Naive thymus-derived CD4-positive, alpha-beta T cell (primary cell): ENCODE measurements around the gene IKZF1. TPM values are rescaled to one million over a fixed set of nuclear protein-coding genes. Genes with fewer than 3 reads are reported as not detected.
A peak's percentile ranks its signal among the peaks of the same experiment; 100 is the strongest.

Experiments used
- ATAC-seq: fragments of 150-1000 bp; cut with Tn5 transposase; 2 replicates; pipeline ENCODE4 v1.10.0; 2021; ENCODE audit warnings: mild to moderate bottlenecking, moderate library complexity
- CTCF ChIA-PET: fragments of 350-600 bp; sonication (Branson Sonifier 250); formaldehyde crosslinking; loops from one replicate; lab custom pipeline; 2021; ENCODE audit warnings: antibody characterized with exemption; lab: Charles Lee
- POLR2A ChIA-PET: fragments of 350-600 bp; sonication (Branson Sonifier 250); formaldehyde crosslinking; loops from one replicate; lab custom pipeline; 2021; ENCODE audit warnings: antibody characterized with exemption, inconsistent platforms; lab: Charles Lee
- DNase-seq, 9 donors: peaks; one replicate each; pipeline versions ENCODE4 v3.0.0 to v3.0.0-alpha.2; 2020 to 2022; ENCODE audit warnings: mixed read lengths in 1 of 9
- H3K27ac ChIP-seq: one replicate; pipeline ENCODE4 v1.7.0; 2013; ENCODE audit warnings: mild to moderate bottlenecking, low read depth, low read length, moderate library complexity
- H3K27me3 ChIP-seq, 2 donors: one replicate each; pipeline ENCODE4 v1.7.0; 2013; ENCODE audit warnings: low read length in 2 of 2, mild to moderate bottlenecking in 2 of 2, moderate library complexity in 2 of 2; ENCODE audit not compliant: control insufficient read depth in 2 of 2, insufficient read depth in 2 of 2
- H3K36me3 ChIP-seq, 3 experiments: 1 replicate in 2 of 3; 2 replicates in 1 of 3; pipeline ENCODE4 v1.7.0; 2013; ENCODE audit warnings: low read length in 3 of 3, mild to moderate bottlenecking in 3 of 3, moderate library complexity in 1 of 3; ENCODE audit not compliant: insufficient read depth in 3 of 3, control insufficient read depth in 2 of 3
- H3K4me1 ChIP-seq, 2 donors: one replicate each; pipeline ENCODE4 v1.7.0; 2013; ENCODE audit warnings: low read length in 2 of 2, mild to moderate bottlenecking in 2 of 2, moderate library complexity in 1 of 2; ENCODE audit not compliant: control insufficient read depth in 2 of 2, insufficient read depth in 2 of 2
- H3K4me3 ChIP-seq: 2 replicates; pipeline ENCODE4 v1.7.0; 2013; ENCODE audit warnings: mild to moderate bottlenecking, low read length
- H3K9me3 ChIP-seq, 3 experiments: 1 replicate in 2 of 3; 2 replicates in 1 of 3; pipeline ENCODE4 v1.7.0; 2013; ENCODE audit warnings: low read length in 3 of 3; ENCODE audit not compliant: control insufficient read depth in 2 of 3
- H3K27ac Mint-ChIP-seq, 9 donors: one replicate each; pipeline ENCODE4 v1.8.0; 2020 to 2022; ENCODE audit warnings: mixed read lengths in 9 of 9, mild to moderate bottlenecking in 8 of 9, moderate library complexity in 5 of 9, inconsistent platforms in 2 of 9
- H3K27me3 Mint-ChIP-seq, 5 donors: one replicate each; pipeline ENCODE4 v1.8.0; 2021 to 2022; ENCODE audit warnings: mixed read lengths in 5 of 5, mild to moderate bottlenecking in 1 of 5
- H3K36me3 Mint-ChIP-seq, 5 donors: one replicate each; pipeline ENCODE4 v1.8.0; 2020 to 2022; ENCODE audit warnings: mixed read lengths in 5 of 5, mild to moderate bottlenecking in 3 of 5, inconsistent platforms in 1 of 5
- H3K4me1 Mint-ChIP-seq, 7 donors: one replicate each; pipeline ENCODE4 v1.8.0; 2020 to 2022; ENCODE audit warnings: mixed read lengths in 7 of 7, mild to moderate bottlenecking in 3 of 7, inconsistent platforms in 1 of 7
- H3K4me3 Mint-ChIP-seq, 10 donors: one replicate each; pipeline ENCODE4 v1.8.0; 2020 to 2022; ENCODE audit warnings: mild to moderate bottlenecking in 10 of 10, mixed read lengths in 10 of 10, moderate library complexity in 6 of 10, inconsistent platforms in 2 of 10
- H3K9me3 Mint-ChIP-seq, 11 donors: one replicate each; pipeline ENCODE4 v1.8.0; 2020 to 2022; ENCODE audit warnings: mixed read lengths in 11 of 11, mild to moderate bottlenecking in 4 of 11, inconsistent platforms in 1 of 11, moderate library complexity in 1 of 11
- intact Hi-C, 2 donors: fragments of 100-400 bp; cut with micrococcal nuclease; formaldehyde crosslinking; loops; one replicate each; pipeline ENCODE4 v1.15.1; 2023
- polyA plus RNA-seq, 2 donors: library from polyadenylated mRNA; unstranded; fragments of 300-500 nt; fragmentation: Illumina TruSeq; gene quantifications; one replicate each; pipeline ENCODE4 v1.2.3, GENCODE V29; 2021
- total RNA-seq, 6 experiments: library from RNA in 5 of 6; stranded (reverse) in 5 of 6; gene quantifications; 1 replicate in 5 of 6; 2 replicates in 1 of 6; pipeline ENCODE4 v1.2.3 and lab custom pipeline; 2021 to 2026

IKZF1 gene
- total and polyA plus RNA-seq, 7 experiments from 2014 or later = 258 to 548 (median 434) TPM

DNA sequence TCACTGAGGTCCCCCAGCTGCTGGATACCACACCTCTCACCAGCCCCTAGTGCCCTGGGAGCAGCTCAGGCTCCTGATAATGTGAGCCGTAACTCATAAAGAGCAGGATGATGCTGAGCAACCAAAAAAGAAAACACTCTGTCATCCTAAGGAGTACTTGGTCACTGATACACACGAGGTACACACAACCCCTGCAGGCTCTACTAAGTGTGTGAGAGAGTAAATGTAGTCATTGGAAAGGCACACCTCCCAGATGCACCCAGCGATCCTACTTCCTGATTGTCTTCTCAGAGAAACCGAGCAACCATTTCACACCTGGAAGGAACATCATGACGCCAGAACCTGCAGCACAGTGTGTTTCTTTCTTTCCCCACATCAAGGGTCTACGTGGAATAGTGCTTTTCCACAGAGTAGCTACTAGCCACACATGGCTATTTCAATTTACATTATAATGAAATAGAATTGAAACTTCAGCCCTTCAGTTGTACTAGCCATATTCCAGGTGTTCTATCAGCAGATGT, 111.4 kb downstream of the IKZF1 start:
- Mint-ChIP-seq H3K4me1 (peaks cover 19 to 43% (median 34%) of the 10 kb centered on the region in 7 donors), H3K4me3 (peak overlapping the region; percentile 70 to 84 (median 81)), H3K27ac (peak overlapping the region; percentile 19 to 88 (median 60)), H3K9me3 (no peaks in the 10 kb centered on the region), H3K36me3 (no peaks in the 10 kb centered on the region), H3K27me3 (no peaks in the 10 kb centered on the region)
- Histone ChIP-seq H3K4me1 (peaks cover 0 to 22% of the 10 kb centered on the region in 2 donors), H3K9me3 (no peaks in the 10 kb centered on the region), H3K27me3 (no peaks in the 10 kb centered on the region), H3K4me3 (no peak overlapping the region), H3K36me3 (no peaks in the 10 kb centered on the region), H3K27ac (no peak overlapping the region)
- POLR2A ChIA-PET = interaction anchor here (0.5 to 1.8 kb wide), 11 partner anchors 8 to 323 kb away, joined by 3 to 5 read pairs (median 3); partner anchors contain the start of gene ZPBP
- ATAC-seq (no peak), DNase-seq (peak in 1 of 9 donors; percentile 33)
- intact Hi-C loops = loop anchor here in 1 of 2 donors (2.0 kb wide), 1 partner anchor 33 kb away; no protein-coding TSS in a partner anchor
- CTCF ChIA-PET = interaction anchor here (0.7 to 7.1 kb wide), 8 partner anchors 17 to 322 kb away, joined by 3 to 77 read pairs (median 16); partner anchors contain the start of gene ZPBP

DNA sequence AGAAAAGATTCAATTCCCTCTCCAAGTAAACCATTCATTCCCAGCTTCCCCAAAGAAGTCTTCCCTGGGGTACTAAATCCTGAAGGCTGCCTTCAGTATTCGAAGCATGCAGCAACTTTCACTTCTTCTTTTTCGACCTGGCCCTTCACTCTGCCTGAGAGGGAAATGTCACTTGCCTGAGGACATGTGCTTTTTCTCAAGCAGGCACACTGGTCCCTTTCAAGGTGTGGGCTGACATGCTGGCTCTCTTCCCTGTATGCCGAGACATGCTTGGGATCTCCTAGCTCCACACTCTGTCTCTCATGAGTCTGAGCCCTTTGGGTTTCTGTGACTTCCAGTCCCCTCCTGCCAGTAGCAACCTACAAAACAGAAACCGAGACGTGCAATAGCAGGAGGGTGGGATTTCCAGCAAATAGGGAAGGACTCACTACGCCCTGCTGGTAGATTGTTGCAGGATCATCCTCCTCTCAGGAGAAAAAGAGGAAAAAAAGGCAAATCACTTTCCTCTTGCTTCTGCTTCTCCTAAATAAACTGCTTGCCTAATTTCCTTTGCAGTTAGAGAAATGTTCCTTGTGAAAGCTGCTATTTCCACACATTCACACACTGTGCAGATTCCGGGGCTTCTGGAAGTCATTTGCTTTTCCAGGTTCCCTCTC, 112.1 kb downstream of the IKZF1 start:
- Mint-ChIP-seq H3K9me3 (no peaks in the 10 kb centered on the region), H3K4me1 (peaks cover 14 to 37% (median 29%) of the 10 kb centered on the region in 7 donors), H3K27me3 (no peaks in the 10 kb centered on the region), H3K27ac (peak overlapping the region; percentile 19 to 88 (median 76)), H3K36me3 (no peaks in the 10 kb centered on the region), H3K4me3 (peak overlapping the region; percentile 70 to 84 (median 81))
- CTCF ChIA-PET = interaction anchor here (0.7 to 7.1 kb wide), 11 partner anchors 14 to 323 kb away, joined by 3 to 77 read pairs (median 6); partner anchors contain the start of gene ZPBP
- Histone ChIP-seq H3K4me3 (no peak overlapping the region), H3K27ac (peak overlapping the region; percentile 4), H3K27me3 (no peaks in the 10 kb centered on the region), H3K4me1 (peaks cover 0 to 22% of the 10 kb centered on the region in 2 donors), H3K9me3 (no peaks in the 10 kb centered on the region), H3K36me3 (no peaks in the 10 kb centered on the region)
- intact Hi-C loops = loop anchor here in 1 of 2 donors (2.0 kb wide), 1 partner anchor 32 kb away; no protein-coding TSS in a partner anchor
- POLR2A ChIA-PET = interaction anchor here (0.7 to 1.8 kb wide), 10 partner anchors 8 to 274 kb away, joined by 3 to 7 read pairs (median 4); no protein-coding TSS in a partner anchor
- ATAC-seq (peak; percentile 57), DNase-seq (no peak)

DNA sequence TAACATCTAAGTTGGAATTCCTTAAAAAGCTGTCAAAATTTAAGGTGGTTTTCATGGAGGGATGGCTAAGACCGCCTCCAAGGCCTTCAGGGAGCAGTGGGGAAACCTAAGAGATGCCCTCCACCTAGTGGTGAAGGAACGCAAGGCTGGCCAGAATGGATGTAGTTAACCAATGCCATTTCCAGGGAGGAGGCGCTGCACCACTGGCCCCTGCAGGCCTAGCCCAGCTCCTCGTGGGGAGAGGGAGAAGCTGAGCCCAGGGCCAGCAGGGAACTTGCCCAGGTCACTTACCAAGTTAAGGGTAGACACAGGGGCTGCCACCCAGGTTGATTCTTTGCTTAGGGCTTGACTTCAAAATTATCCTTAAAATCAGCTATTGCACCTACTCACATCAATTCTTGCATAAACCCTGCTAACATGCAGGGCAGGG, 113.6 kb downstream of the IKZF1 start:
- Mint-ChIP-seq H3K4me3 (no peak overlapping the region), H3K27me3 (no peaks in the 10 kb centered on the region)
- POLR2A ChIA-PET = interaction anchor here (0.7 to 1.5 kb wide), 11 partner anchors 9 to 275 kb away, joined by 3 to 7 read pairs (median 4); partner anchors contain the start of gene IKZF1

DNA sequence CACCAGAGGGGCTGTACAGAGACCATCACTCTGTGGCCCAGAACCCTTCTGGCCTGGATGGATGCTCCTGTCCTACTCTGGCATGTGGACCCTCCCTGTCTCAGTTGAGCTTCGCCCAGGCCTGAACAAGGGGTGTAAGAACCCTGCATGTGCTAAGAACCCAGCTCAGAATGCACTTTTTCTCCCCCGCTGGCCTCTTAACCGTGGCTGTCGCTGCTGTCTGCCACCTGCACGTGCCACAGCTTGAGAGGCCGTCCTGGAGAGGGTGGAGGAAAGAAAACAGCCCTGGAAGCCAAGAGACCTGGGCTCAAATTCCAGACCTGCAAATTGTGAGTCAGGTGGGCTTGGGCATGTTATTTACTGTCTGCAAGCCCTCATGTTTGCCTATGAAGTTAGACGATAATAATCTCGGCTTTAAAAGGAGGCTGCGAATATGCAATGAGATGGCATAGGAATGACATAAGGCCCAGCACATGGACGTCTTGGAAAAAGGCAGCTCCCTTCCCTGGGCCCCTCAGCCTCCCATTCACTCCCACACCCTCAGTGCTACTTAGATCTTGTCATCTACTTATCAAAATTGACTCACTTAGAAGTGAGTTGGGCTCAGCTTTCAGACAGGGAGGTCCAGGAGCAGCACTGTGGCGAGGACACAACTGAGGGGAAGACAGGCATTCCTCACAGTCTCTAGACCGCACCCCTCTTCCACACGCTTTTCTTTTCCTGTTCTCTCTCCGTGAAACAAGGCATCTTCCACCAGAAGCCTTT, 114.2 kb downstream of the IKZF1 start:
- ATAC-seq (no peak), DNase-seq (no peak)
- Histone ChIP-seq H3K27me3 (no peaks in the 10 kb centered on the region), H3K4me1 (peaks cover 0 to 22% of the 10 kb centered on the region in 2 donors), H3K36me3 (no peaks in the 10 kb centered on the region), H3K27ac (no peak overlapping the region), H3K4me3 (no peak overlapping the region), H3K9me3 (no peaks in the 10 kb centered on the region)
- no peaks in the 10 kb centered on the region for H3K27me3 Mint-ChIP-seq
- CTCF ChIA-PET = interaction anchor here (0.8 to 7.1 kb wide), 21 partner anchors 20 to 325 kb away, joined by 3 to 77 read pairs (median 6); partner anchors contain the start of gene ZPBP
- no peak overlapping the region for H3K4me3 Mint-ChIP-seq
- intact Hi-C loops = loop anchor here (1.0 to 2.0 kb wide), 10 partner anchors 25 to 326 kb away; no protein-coding TSS in a partner anchor
- no peaks in the 10 kb centered on the region for H3K36me3 Mint-ChIP-seq
- peaks cover 5 to 35% (median 29%) of the 10 kb centered on the region in 7 donors for H3K4me1 Mint-ChIP-seq
- peak overlapping the region in 2 of 9 donors; percentile 18 to 26 for H3K27ac Mint-ChIP-seq
- POLR2A ChIA-PET = interaction anchor here (0.7 to 1.5 kb wide), 11 partner anchors 9 to 276 kb away, joined by 3 to 7 read pairs (median 3); partner anchors contain the start of gene IKZF1
- H3K9me3 Mint-ChIP-seq = no peaks in the 10 kb centered on the region

More for the DNA sequence above, 113.6 kb downstream of the IKZF1 start:
- H3K4me3 ChIP-seq = no peak overlapping the region
- intact Hi-C loops = loop anchor here (1.0 to 2.0 kb wide), 10 partner anchors 25 to 326 kb away; no protein-coding TSS in a partner anchor
- peak overlapping the region in 1 of 9 donors; percentile 26 for H3K27ac Mint-ChIP-seq
- no peaks in the 10 kb centered on the region for H3K9me3 Mint-ChIP-seq
- H3K9me3 ChIP-seq = no peaks in the 10 kb centered on the region
- no peak overlapping the region for H3K27ac ChIP-seq
- CTCF ChIA-PET = interaction anchor here (0.7 to 7.1 kb wide), 25 partner anchors 9 to 324 kb away, joined by 3 to 77 read pairs (median 5); partner anchors contain the start of gene ZPBP
- H3K36me3 Mint-ChIP-seq = no peaks in the 10 kb centered on the region
- no peaks in the 10 kb centered on the region for H3K27me3 ChIP-seq
- H3K36me3 ChIP-seq = no peaks in the 10 kb centered on the region
- peaks cover 0 to 22% of the 10 kb centered on the region in 2 donors for H3K4me1 ChIP-seq
- DNase-seq = peak; percentile 31 to 68 (median 56)
- ATAC-seq = peak; percentile 91
- peaks cover 5 to 35% (median 29%) of the 10 kb centered on the region in 7 donors for H3K4me1 Mint-ChIP-seq

DNA sequence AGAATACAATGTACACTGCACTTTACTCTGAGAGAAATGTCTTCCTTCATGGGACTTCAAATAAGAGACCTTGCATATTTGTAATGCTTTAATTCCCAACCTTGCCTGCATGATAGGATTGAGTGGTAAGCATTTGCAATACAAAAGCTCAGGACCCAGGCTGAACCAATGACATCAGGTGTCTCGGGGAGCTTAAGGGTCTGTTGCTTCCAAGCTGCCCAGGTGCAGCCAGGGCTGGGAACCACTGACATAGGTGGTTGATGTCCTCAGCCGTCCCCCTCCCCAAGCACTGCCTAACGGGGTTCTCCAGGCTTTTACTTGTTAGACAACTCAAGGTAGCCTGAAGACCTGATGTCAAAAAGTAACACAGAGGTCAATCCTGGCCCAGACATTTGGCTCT, 116.5 kb downstream of the IKZF1 start:
- Mint-ChIP-seq H3K27me3 (no peaks in the 10 kb centered on the region), H3K4me1 (peaks cover 3 to 21% (median 18%) of the 10 kb centered on the region in 7 donors), H3K36me3 (no peaks in the 10 kb centered on the region), H3K4me3 (no peak overlapping the region), H3K9me3 (no peaks in the 10 kb centered on the region), H3K27ac (no peak overlapping the region)
- intact Hi-C loops = no loop called here
- Histone ChIP-seq H3K9me3 (no peaks in the 10 kb centered on the region), H3K36me3 (no peaks in the 10 kb centered on the region), H3K27ac (no peak overlapping the region), H3K4me3 (no peak overlapping the region), H3K4me1 (peaks cover 0 to 16% of the 10 kb centered on the region in 2 donors), H3K27me3 (no peaks in the 10 kb centered on the region)
- CTCF ChIA-PET = interaction anchor here (0.7 to 7.1 kb wide), 6 partner anchors 36 to 740 kb away, joined by 3 to 77 read pairs (median 6); no protein-coding TSS in a partner anchor
- no peak for DNase-seq
- no peak for ATAC-seq
- POLR2A ChIA-PET = interaction anchor here (0.7 kb wide), 1 partner anchor 50 kb away, joined by 3 read pairs; no protein-coding TSS in a partner anchor
